Mucosa of descending colon (tissue), 3 donors: Measurements from ENCODE around the gene DSCAML1. TPM values are rescaled to one million over a fixed set of nuclear protein-coding genes. Genes with fewer than 3 reads are reported as not detected.

Experiments used
- ATAC-seq: fragments of 200-7000 bp; cut with Tn5 transposase; one replicate; pipeline ENCODE4 v1.9.1; 2020; ENCODE audit warnings: mild to moderate bottlenecking, moderate library complexity
- DNase-seq, 3 donors: peaks; one replicate each; pipeline ENCODE4 v3.0.0-alpha.2; 2020
- H3K36me3 ChIP-seq: fragments of 200-600 bp; one replicate; pipeline ENCODE4 v1.8.0; 2021; ENCODE audit warnings: low read depth, mild to moderate bottlenecking
- H3K4me1 ChIP-seq: fragments of 200-600 bp; one replicate; pipeline ENCODE4 v1.8.0; 2021; ENCODE audit warnings: low read depth, mild to moderate bottlenecking
- H3K4me3 ChIP-seq: fragments of 200-600 bp; one replicate; pipeline ENCODE4 v1.8.0; 2021; ENCODE audit warnings: mild to moderate bottlenecking
- H3K9me3 ChIP-seq: fragments of 200-600 bp; one replicate; pipeline ENCODE4 v1.8.0; 2021; ENCODE audit warnings: mild to moderate bottlenecking
- intact Hi-C, 2 donors: fragments of 100-400 bp; cut with DNase I in 1 of 2; cut with micrococcal nuclease in 1 of 2; formaldehyde crosslinking; loops; one replicate each; pipeline versions ENCODE4 v1.11.0 to v1.11.1; 2022; cut with DNase I, micrococcal nuclease
- total RNA-seq, 3 donors: library from RNA; stranded (reverse); fragmentation: NEBNext Ultra II Directional in 2 of 3; extraction: Animal tissue kit (Norgen Biotek cat#: 25700) in 2 of 3; gene quantifications; one replicate each; pipeline versions ENCODE4 v1.2.1 to v1.2.4, GENCODE V29; 2021 to 2023
- TF ChIP-seq, protein P1 (sequence below): fragments of 200-600 bp; IDR thresholded peaks from one replicate; pipeline ENCODE4 v1.8.0; 2022; ENCODE audit warnings: antibody characterized with exemption, mild to moderate bottlenecking
- donor health status: DM: no; HTN: no; CAD: no; lungs with moderate emphysema.
- donor health status: DM: no; HTN: no; CAD: no.
- donor health status: DM: no; HTN: yes; CAD: no.

DSCAML1 gene
- total RNA-seq, 3 donors from 2014 or later: 5.0 to 5.5 (median 5.3) TPM

DNA sequence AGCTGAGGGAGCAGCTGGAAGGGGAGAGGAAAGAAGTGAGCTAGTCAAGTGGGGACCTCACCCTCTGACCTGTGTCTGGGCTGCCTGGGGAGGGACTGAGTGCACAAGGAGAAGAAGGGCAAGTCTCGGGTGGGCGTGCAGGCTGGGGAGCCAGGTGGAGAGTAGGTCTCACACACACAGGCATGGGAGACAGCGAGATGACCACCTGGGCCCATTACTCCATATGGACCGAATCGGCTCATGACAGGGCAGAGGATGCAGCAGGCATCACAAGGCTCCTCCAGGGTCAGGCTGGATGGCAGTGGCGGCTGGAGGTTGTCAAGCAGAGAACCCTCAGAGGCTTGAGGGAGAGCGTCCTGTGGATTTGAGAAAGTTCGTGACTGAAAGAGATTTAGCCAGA lies 405.8 kb downstream of the DSCAML1 start:
- intact Hi-C loops: no loop called here
- no peak overlapping the region for H3K4me3 ChIP-seq
- peaks cover 3% of the 10 kb centered on the region for H3K36me3 ChIP-seq
- ATAC-seq: no peak
- no peaks in the 10 kb centered on the region for H3K9me3 ChIP-seq
- DNase-seq: no peak
- TF ChIP-seq, protein P1, sequence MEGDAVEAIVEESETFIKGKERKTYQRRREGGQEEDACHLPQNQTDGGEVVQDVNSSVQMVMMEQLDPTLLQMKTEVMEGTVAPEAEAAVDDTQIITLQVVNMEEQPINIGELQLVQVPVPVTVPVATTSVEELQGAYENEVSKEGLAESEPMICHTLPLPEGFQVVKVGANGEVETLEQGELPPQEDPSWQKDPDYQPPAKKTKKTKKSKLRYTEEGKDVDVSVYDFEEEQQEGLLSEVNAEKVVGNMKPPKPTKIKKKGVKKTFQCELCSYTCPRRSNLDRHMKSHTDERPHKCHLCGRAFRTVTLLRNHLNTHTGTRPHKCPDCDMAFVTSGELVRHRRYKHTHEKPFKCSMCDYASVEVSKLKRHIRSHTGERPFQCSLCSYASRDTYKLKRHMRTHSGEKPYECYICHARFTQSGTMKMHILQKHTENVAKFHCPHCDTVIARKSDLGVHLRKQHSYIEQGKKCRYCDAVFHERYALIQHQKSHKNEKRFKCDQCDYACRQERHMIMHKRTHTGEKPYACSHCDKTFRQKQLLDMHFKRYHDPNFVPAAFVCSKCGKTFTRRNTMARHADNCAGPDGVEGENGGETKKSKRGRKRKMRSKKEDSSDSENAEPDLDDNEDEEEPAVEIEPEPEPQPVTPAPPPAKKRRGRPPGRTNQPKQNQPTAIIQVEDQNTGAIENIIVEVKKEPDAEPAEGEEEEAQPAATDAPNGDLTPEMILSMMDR: no peak
- H3K4me1 ChIP-seq: no peaks in the 10 kb centered on the region

DNA sequence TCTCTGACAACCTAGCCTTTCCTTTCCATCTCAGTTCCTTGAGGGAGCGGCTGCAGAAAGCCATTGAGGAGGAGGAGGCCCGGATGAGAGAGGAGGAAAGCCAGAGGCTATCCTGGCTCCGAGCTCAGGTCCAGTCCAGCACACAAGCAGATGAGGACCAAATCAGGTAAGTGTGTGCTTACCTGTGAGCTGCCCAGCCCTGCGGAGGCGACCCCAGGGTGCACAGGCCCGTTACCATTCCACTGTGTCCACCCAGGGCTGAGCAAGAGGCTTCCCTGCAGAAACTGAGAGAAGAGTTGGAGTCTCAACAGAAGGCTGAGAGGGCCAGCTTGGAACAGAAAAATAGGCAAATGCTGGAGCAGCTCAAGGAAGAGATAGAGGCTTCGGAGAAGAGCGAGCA lies 406.3 kb downstream of the DSCAML1 start:
- Histone ChIP-seq H3K9me3 (no peaks in the 10 kb centered on the region), H3K36me3 (peaks cover 3% of the 10 kb centered on the region), H3K4me3 (no peak overlapping the region), H3K4me1 (no peaks in the 10 kb centered on the region)
- intact Hi-C loops: no loop called here
- ATAC-seq (no peak), DNase-seq (no peak)
- TF ChIP-seq, protein P1: no peak

DNA sequence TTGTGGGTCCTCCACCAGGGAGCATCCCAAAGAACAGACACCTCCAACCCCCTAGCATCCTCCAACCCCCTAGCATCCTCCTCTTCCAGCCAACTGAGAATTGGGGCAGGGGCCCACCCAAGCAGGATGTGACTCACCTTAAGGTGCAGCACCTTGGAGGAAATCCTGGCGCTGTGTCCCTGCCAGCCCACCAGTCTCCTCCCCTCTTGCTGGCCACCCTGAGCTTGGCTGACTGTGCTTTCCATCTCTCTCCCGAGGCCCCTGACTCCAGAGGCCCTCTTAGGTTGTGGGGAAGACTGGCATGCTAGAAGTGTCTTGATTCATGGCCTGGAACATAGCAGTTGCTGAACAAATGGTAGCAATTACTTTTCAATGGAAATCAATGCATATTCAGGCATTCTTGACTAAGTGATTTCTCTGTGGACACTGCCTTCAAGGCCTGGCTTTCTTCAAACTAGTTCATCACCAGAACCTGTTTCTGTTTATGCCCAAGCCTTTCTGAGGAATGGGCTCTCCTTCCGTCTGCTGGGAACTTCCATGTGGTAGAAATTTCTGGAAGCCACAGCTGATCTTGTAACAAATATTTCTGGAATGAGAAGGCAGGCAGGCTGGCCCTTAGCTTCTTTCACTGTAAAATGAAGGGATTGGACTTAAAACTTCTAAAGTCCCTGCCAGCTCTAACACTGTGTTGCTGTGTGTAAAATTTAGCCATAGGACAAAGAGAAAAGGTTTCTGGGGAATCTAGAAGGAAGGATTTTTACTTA lies 408.8 kb downstream of the DSCAML1 start:
- H3K4me3 ChIP-seq: no peak overlapping the region
- TF ChIP-seq, protein P1: no peak
- peaks cover 3% of the 10 kb centered on the region for H3K36me3 ChIP-seq
- no peak for DNase-seq
- ATAC-seq: no peak
- intact Hi-C loops: no loop called here
- H3K4me1 ChIP-seq: no peaks in the 10 kb centered on the region
- H3K9me3 ChIP-seq: no peaks in the 10 kb centered on the region

DNA sequence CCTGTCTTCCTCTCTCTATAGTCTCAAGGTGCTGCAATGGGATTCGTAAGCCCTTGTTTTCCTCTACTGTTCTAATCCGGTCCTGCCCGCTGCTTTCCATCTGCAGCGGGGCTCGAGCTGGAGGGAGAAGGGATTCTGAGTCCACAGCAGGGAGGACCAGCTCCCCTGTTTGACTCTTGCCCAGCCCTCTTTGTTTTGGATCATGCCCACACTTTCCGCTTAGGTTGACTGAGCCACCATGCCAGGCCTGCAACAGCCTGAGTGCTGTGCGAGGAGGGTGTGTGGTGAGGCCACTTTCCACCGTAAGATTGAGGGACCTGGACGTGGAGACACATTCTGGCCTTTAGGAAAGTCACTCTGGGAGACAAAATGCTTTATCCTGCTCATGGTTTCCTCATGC lies 411.1 kb downstream of the DSCAML1 start:
- no peak for DNase-seq
- no peaks in the 10 kb centered on the region for H3K9me3 ChIP-seq
- no peak for ATAC-seq
- H3K36me3 ChIP-seq: no peaks in the 10 kb centered on the region
- no peak overlapping the region for H3K4me3 ChIP-seq
- intact Hi-C loops: no loop called here
- H3K4me1 ChIP-seq: no peaks in the 10 kb centered on the region
- TF ChIP-seq, protein P1: no peak

DNA sequence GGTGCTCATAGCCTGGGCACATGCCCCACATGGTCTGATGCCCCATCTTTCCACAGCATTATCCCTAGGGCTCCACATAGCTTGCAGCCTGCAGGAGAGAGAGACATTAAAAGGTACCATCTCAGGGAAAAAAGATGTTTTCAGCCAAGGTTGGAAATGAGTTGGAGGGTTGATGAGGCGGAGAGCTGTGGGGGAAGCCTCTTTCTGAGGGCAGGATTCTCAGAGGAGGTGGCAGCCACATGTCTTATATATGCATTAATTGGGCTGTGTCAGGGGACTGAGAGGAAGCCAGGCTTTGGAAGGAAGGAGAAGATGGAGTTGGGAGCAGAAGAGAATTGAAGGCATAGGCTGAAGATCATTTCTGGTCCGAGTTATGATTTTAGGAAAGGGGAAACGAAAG lies 411.5 kb downstream of the DSCAML1 start:
- no peak for ATAC-seq
- TF ChIP-seq, protein P1: no peak
- H3K4me1 ChIP-seq: no peaks in the 10 kb centered on the region
- intact Hi-C loops: no loop called here
- no peak overlapping the region for H3K4me3 ChIP-seq
- no peaks in the 10 kb centered on the region for H3K36me3 ChIP-seq
- DNase-seq: no peak
- no peaks in the 10 kb centered on the region for H3K9me3 ChIP-seq
